HepG2 (cell line): ENCODE measurements around the gene KLHL36. TPM values are rescaled to one million over a fixed set of nuclear protein-coding genes. Genes with fewer than 3 reads are reported as not detected.

Source experiments
- ARNT2 ChIP-seq: sonication (generic); formaldehyde crosslinking; IDR thresholded peaks from 2 replicates; pipeline ENCODE4 v1.8.0; 2022; ENCODE audit warnings: mild to moderate bottlenecking, low read depth, missing genetic modification reagents, moderate library complexity
- ATF7 ChIP-seq, 2 experiments: fragments of 450-650 bp in 1 of 2; sonication (generic) in 1 of 2; formaldehyde crosslinking in 1 of 2; IDR thresholded peaks; 2 replicates each; pipeline versions ENCODE4 v1.4.0 to v1.6.1; 2016 to 2020; ENCODE audit warnings: antibody characterized with exemption in 1 of 2, mild to moderate bottlenecking in 1 of 2, missing genetic modification reagents in 1 of 2
- GABPB1 ChIP-seq: IDR thresholded peaks from 2 replicates; pipeline ENCODE4 v1.6.1; 2016; ENCODE audit warnings: mild to moderate bottlenecking, missing genetic modification reagents, moderate library complexity, missing compliant biosample characterization
- HNF4A ChIP-seq: sonication (generic); formaldehyde crosslinking; IDR thresholded peaks from 2 replicates; pipeline ENCODE4 v1.4.0; 2020; ENCODE audit warnings: missing genetic modification reagents
- HNRNPH1 ChIP-seq: fragments of 200-400 bp; formaldehyde crosslinking; optimal IDR thresholded peaks from 2 replicates; pipeline ENCODE3; 2017; ENCODE audit warnings: mild to moderate bottlenecking, low read depth, low read length
- ISL2 ChIP-seq: sonication (generic); formaldehyde crosslinking; IDR thresholded peaks from 2 replicates; pipeline ENCODE4 v1.5.0; 2020; ENCODE audit warnings: missing genetic modification reagents
- MBNL3 ChIP-seq: fragments of 250-450 bp; sonication (Bioruptor Pico); conservative IDR thresholded peaks from 2 replicates; pipeline ENCODE4 v1.8.0; 2022; ENCODE audit warnings: mild to moderate bottlenecking, inconsistent platforms
- MTA1 ChIP-seq: sonication (generic); formaldehyde crosslinking; IDR thresholded peaks from 2 replicates; pipeline ENCODE4 v1.4.0; 2020; ENCODE audit warnings: missing genetic modification reagents, mild to moderate bottlenecking, borderline replicate concordance
- NCOR1 ChIP-seq: fragments of 200-600 bp; sonication (generic); IDR thresholded peaks from 2 replicates; pipeline ENCODE4 v1.7.0; 2017; ENCODE audit warnings: antibody characterized with exemption, low read length, borderline replicate concordance
- NRL ChIP-seq: sonication (generic); formaldehyde crosslinking; IDR thresholded peaks from 2 replicates; pipeline ENCODE4 v1.5.0; 2020; ENCODE audit warnings: missing genetic modification reagents, mild to moderate bottlenecking, moderate library complexity, borderline replicate concordance
- RFXANK ChIP-seq: IDR thresholded peaks from 2 replicates; pipeline ENCODE4 v1.6.1; 2016
- SYNCRIP ChIP-seq: fragments of 200-400 bp; formaldehyde crosslinking; IDR thresholded peaks from 2 replicates; pipeline ENCODE4 v1.6.1; 2018; ENCODE audit warnings: mild to moderate bottlenecking, low read depth, low read length; ENCODE audit not compliant: insufficient read depth
- TEAD2 ChIP-seq: sonication (generic); formaldehyde crosslinking; IDR thresholded peaks from 2 replicates; pipeline ENCODE4 v1.9.0; 2021; ENCODE audit warnings: missing genetic modification reagents
- ZNF20 ChIP-seq: sonication (generic); formaldehyde crosslinking; IDR thresholded peaks from 2 replicates; pipeline ENCODE4 v1.4.0; 2020; ENCODE audit warnings: mild to moderate bottlenecking, moderate library complexity, missing genetic modification reagents
- ZNF296 ChIP-seq: sonication (generic); formaldehyde crosslinking; conservative IDR thresholded peaks from 2 replicates; pipeline ENCODE4 v1.5.0; 2020; ENCODE audit warnings: mild to moderate bottlenecking, missing genetic modification reagents
- ZNF333 ChIP-seq: sonication (generic); formaldehyde crosslinking; IDR thresholded peaks from 2 replicates; pipeline ENCODE4 v1.4.0; 2020; ENCODE audit warnings: mild to moderate bottlenecking, missing genetic modification reagents, borderline replicate concordance
- ZNF441 ChIP-seq: sonication (generic); formaldehyde crosslinking; IDR thresholded peaks from 2 replicates; pipeline ENCODE4 v1.7.0; 2021; ENCODE audit warnings: missing genetic modification reagents, borderline replicate concordance
- ZNF543 ChIP-seq: sonication (generic); formaldehyde crosslinking; IDR thresholded peaks from 2 replicates; pipeline ENCODE4 v1.4.0; 2020; ENCODE audit warnings: mild to moderate bottlenecking, missing genetic modification reagents
- ZNF546 ChIP-seq: sonication (generic); formaldehyde crosslinking; conservative IDR thresholded peaks from 2 replicates; pipeline ENCODE4 v1.8.1; 2023; ENCODE audit warnings: mild to moderate bottlenecking, missing genetic modification reagents
- ZNF607 ChIP-seq: sonication (generic); formaldehyde crosslinking; IDR thresholded peaks from 2 replicates; pipeline ENCODE4 v1.5.1; 2020; ENCODE audit warnings: missing genetic modification reagents, mild to moderate bottlenecking, borderline replicate concordance
- ZNF792 ChIP-seq: IDR thresholded peaks from 2 replicates; pipeline ENCODE4 v1.6.1; 2016
- ZNF83 ChIP-seq: sonication (generic); formaldehyde crosslinking; IDR thresholded peaks from 2 replicates; pipeline ENCODE4 v1.4.0; 2020; ENCODE audit warnings: missing genetic modification reagents, mild to moderate bottlenecking, borderline replicate concordance
- polyA plus RNA-seq, 8 experiments: library from polyadenylated mRNA; depleted of rRNA in 3 of 8; stranded (reverse) in 7 of 8; unstranded in 1 of 8; fragments of >200 nt; fragmentation: Illumina TruSeq in 4 of 8; extraction: Trizol in 4 of 8; gene quantifications; 2 replicates each; pipeline versions ENCODE4 v1.2.1 to v1.2.3, GENCODE V29; 2011 to 2016; ENCODE audit warnings: low read depth in 4 of 8, missing spikeins in 1 of 8, mixed read lengths in 1 of 8; ENCODE audit not compliant: insufficient read depth in 1 of 8
- total RNA-seq, 5 experiments: library from RNA; depleted of rRNA; stranded (reverse); fragments of >200 nt; fragmentation: Illumina TruSeq; extraction: Trizol; gene quantifications; 2 replicates each; pipeline ENCODE4 v1.2.3, GENCODE V29; 2016; ENCODE audit warnings: low read depth in 1 of 5
- TF ChIP-seq, protein P1 (sequence below): sonication (generic); formaldehyde crosslinking; IDR thresholded peaks from 2 replicates; pipeline ENCODE4 v1.8.0; 2022; ENCODE audit warnings: mild to moderate bottlenecking, missing genetic modification reagents
- TF ChIP-seq, protein P2 (sequence below): sonication (generic); formaldehyde crosslinking; IDR thresholded peaks from one replicate; pipeline ENCODE4 v1.5.1; 2020; ENCODE audit warnings: mild to moderate bottlenecking, missing genetic modification reagents; ENCODE audit errors: not compliant biosample characterization

The KLHL36 gene
- total and polyA plus RNA-seq, 2 of the 13 experiments (the other 11 are each of a cell fraction or from before 2014, with no cell fraction given), result 24.3 to 26.0 TPM

- TF ChIP-seq, protein P1, sequence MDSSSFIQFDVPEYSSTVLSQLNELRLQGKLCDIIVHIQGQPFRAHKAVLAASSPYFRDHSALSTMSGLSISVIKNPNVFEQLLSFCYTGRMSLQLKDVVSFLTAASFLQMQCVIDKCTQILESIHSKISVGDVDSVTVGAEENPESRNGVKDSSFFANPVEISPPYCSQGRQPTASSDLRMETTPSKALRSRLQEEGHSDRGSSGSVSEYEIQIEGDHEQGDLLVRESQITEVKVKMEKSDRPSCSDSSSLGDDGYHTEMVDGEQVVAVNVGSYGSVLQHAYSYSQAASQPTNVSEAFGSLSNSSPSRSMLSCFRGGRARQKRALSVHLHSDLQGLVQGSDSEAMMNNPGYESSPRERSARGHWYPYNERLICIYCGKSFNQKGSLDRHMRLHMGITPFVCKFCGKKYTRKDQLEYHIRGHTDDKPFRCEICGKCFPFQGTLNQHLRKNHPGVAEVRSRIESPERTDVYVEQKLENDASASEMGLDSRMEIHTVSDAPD, result no peak
- TF ChIP-seq ZNF83 (CRISPR knock-in tag) (no peak), NCOR1 (peak; percentile 60; the same call in 1 of the 2 replicates), ISL2 (no peak), ZNF20 (CRISPR knock-in tag) (no peak), ARNT2 (CRISPR knock-in tag) (no peak), ZNF441 (CRISPR knock-in tag) (no peak), NRL (CRISPR knock-in tag) (peak; percentile 33; the same call in 1 of the 2 replicates), ZNF543 (CRISPR knock-in tag) (no peak), HNRNPH1 (no peak), TEAD2 (CRISPR knock-in tag) (no peak), ZNF296 (no peak), ZNF333 (CRISPR knock-in tag) (no peak), GABPB1 (CRISPR knock-in tag) (no peak), MBNL3 (CRISPR knock-in tag) (no peak), RFXANK (CRISPR knock-in tag) (no peak), ZNF792 (CRISPR knock-in tag) (no peak), ZNF607 (CRISPR knock-in tag) (no peak), SYNCRIP (no peak), HNF4A (CRISPR knock-in tag) (peak; percentile 25; the same call in 1 of the 2 replicates), ATF7 (IDR thresholded peaks at IDR 0.05) (no peak), ATF7 (CRISPR knock-in tag; IDR thresholded peaks at IDR 0.05) (no peak), MTA1 (CRISPR knock-in tag) (no peak), ZNF546 (no peak)
- TF ChIP-seq, protein P2, sequence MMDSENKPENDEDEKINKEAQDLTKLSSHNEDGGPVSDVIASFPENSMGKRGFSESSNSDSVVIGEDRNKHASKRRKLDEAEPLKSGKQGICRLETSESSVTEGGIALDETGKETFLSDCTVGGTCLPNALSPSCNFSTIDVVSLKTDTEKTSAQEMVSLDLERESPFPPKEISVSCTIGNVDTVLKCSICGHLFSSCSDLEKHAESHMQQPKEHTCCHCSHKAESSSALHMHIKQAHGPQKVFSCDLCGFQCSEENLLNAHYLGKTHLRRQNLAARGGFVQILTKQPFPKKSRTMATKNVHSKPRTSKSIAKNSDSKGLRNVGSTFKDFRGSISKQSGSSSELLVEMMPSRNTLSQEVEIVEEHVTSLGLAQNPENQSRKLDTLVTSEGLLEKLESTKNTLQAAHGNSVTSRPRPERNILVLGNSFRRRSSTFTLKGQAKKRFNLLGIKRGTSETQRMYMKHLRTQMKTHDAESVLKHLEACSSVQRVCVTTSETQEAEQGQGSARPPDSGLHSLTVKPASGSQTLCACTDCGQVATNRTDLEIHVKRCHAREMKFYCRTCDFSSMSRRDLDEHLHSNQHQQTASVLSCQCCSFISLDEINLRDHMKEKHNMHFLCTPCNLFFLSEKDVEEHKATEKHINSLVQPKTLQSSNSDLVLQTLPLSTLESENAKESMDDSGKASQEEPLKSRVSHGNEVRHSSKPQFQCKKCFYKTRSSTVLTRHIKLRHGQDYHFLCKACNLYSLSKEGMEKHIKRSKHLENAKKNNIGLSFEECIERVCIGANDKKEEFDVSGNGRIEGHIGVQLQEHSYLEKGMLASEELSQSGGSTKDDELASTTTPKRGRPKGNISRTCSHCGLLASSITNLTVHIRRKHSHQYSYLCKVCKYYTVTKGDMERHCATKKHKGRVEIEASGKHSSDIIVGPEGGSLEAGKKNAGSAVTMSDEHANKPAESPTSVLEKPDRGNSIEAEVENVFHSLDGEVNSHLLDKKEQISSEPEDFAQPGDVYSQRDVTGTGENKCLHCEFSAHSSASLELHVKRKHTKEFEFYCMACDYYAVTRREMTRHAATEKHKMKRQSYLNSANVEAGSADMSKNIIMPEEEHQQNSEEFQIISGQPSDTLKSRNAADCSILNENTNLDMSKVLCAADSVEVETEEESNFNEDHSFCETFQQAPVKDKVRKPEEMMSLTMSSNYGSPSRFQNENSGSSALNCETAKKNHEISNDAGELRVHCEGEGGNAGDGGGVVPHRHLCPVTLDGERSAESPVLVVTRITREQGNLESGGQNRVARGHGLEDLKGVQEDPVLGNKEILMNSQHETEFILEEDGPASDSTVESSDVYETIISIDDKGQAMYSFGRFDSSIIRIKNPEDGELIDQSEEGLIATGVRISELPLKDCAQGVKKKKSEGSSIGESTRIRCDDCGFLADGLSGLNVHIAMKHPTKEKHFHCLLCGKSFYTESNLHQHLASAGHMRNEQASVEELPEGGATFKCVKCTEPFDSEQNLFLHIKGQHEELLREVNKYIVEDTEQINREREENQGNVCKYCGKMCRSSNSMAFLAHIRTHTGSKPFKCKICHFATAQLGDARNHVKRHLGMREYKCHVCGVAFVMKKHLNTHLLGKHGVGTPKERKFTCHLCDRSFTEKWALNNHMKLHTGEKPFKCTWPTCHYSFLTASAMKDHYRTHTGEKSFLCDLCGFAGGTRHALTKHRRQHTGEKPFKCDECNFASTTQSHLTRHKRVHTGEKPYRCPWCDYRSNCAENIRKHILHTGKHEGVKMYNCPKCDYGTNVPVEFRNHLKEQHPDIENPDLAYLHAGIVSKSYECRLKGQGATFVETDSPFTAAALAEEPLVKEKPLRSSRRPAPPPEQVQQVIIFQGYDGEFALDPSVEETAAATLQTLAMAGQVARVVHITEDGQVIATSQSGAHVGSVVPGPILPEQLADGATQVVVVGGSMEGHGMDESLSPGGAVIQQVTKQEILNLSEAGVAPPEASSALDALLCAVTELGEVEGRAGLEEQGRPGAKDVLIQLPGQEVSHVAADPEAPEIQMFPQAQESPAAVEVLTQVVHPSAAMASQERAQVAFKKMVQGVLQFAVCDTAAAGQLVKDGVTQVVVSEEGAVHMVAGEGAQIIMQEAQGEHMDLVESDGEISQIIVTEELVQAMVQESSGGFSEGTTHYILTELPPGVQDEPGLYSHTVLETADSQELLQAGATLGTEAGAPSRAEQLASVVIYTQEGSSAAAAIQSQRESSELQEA (CRISPR knock-in tag), result no peak
Observed at GRCh38 chr16:84633622-84634021, 14.7 kb upstream of the KLHL36 start (continued).
